GM04504 (cell line): ENCODE results near the gene ATG2A.

Source experiments
- DNase-seq: peaks from one replicate; pipeline ENCODE4 v3.0.0-alpha.2; 2012; ENCODE audit warnings: low read depth

Gene ATG2A

GRCh38 chr11:64902102-64902900 is 14.7 kb downstream of the ATG2A start:
- DNase-seq: no peak

- DNase-seq: no peak
Observed at GRCh38 chr11:64900774-64901173, 16.2 kb downstream of the ATG2A start.

- DNase-seq: no peak
Observed at GRCh38 chr11:64900263-64900678, 16.7 kb downstream of the ATG2A start.

GRCh38 chr11:64898541-64898940 is 18.5 kb downstream of the ATG2A start:
- DNase-seq: no peak

GRCh38 chr11:64898076-64898445 is 18.9 kb downstream of the ATG2A start:
- no peak for DNase-seq

- DNase-seq: no peak
Observed at GRCh38 chr11:64897381-64898075, 19.5 kb downstream of the ATG2A start.

GRCh38 chr11:64896448-64897022 is 20.5 kb downstream of the ATG2A start:
- no peak for DNase-seq

- DNase-seq: no peak
Observed at GRCh38 chr11:64894812-64895452, 22.1 kb downstream of the ATG2A start.

- no peak for DNase-seq
Observed at GRCh38 chr11:64894070-64894811, 22.8 kb downstream of the ATG2A start.

- DNase-seq: no peak
Observed at GRCh38 chr11:64893194-64894069, 23.6 kb downstream of the ATG2A start.

- no peak for DNase-seq
Observed at GRCh38 chr11:64892838-64893193, 24.2 kb downstream of the ATG2A start.

- no peak for DNase-seq
Observed at GRCh38 chr11:64892411-64892831, 24.6 kb downstream of the ATG2A start.

- DNase-seq: no peak
Observed at GRCh38 chr11:64891880-64892279, 25.1 kb downstream of the ATG2A start.

- no peak for DNase-seq
Observed at GRCh38 chr11:64891215-64891848, 25.7 kb downstream of the ATG2A start.

- DNase-seq: no peak
Observed at GRCh38 chr11:64890522-64890939, 26.5 kb downstream of the ATG2A start.

- DNase-seq: no peak
Observed at GRCh38 chr11:64888729-64889511, 28.1 kb downstream of the ATG2A start.

- no peak for DNase-seq
Observed at GRCh38 chr11:64888406-64888728, 28.6 kb downstream of the ATG2A start.

- no peak for DNase-seq
Observed at GRCh38 chr11:64887757-64888405, 29.1 kb downstream of the ATG2A start.

- DNase-seq: no peak
Observed at GRCh38 chr11:64887234-64887756, 29.7 kb downstream of the ATG2A start.
